A549 (cell line): Measurements from ENCODE around the gene GFAP.

Experiments used
- CHD4 ChIP-seq: fragments of 200-600 bp; sonication (generic); IDR thresholded peaks from 2 replicates; pipeline ENCODE4 v1.6.1; 2016; ENCODE audit warnings: antibody characterized with exemption, mild to moderate bottlenecking, borderline replicate concordance
- CTCF ChIP-seq: fragments of >200 bp; sonication (Bioruptor Twin); formaldehyde crosslinking; IDR thresholded peaks from 3 replicates; pipeline ENCODE4 v1.5.1; 2016
- EP300 ChIP-seq, 2 experiments: fragments of >200 bp; sonication (Bioruptor Twin); formaldehyde crosslinking; IDR thresholded peaks; 2 replicates in 1 of 2; 3 replicates in 1 of 2; pipeline ENCODE4 v1.6.1; 2016 to 2017
- HDAC2 ChIP-seq: fragments of 200-600 bp; sonication (generic); IDR thresholded peaks from 2 replicates; pipeline ENCODE4 v1.6.1; 2016
- HEYL ChIP-seq: fragments of 250-450 bp; sonication (Bioruptor Pico); IDR thresholded peaks from 2 replicates; pipeline ENCODE4 v1.8.0; 2021; ENCODE audit warnings: mild to moderate bottlenecking, moderate library complexity
- KDM5A ChIP-seq: fragments of 200-600 bp; sonication (generic); IDR thresholded peaks from 2 replicates; pipeline ENCODE4 v1.6.1; 2016; ENCODE audit warnings: antibody characterized with exemption, mild to moderate bottlenecking
- NR3C1 ChIP-seq: fragments of >200 bp; sonication (Bioruptor Twin); formaldehyde crosslinking; IDR thresholded peaks from 3 replicates; pipeline ENCODE4 v1.6.1; 2017
- PBX3 ChIP-seq: IDR thresholded peaks from 2 replicates; pipeline ENCODE4 v1.6.1; 2012
- POLR2A ChIP-seq: IDR thresholded peaks from 2 replicates; pipeline ENCODE4 v1.6.1; 2012; ENCODE audit warnings: mild to moderate bottlenecking, low read length
- RAD21 ChIP-seq, 2 experiments: fragments of >200 bp in 1 of 2; sonication (Bioruptor Twin) in 1 of 2; formaldehyde crosslinking in 1 of 2; IDR thresholded peaks in 1 of 2; conservative IDR thresholded peaks in 1 of 2; 2 replicates in 1 of 2; 3 replicates in 1 of 2; pipeline ENCODE4 v1.6.1; 2012 to 2018; ENCODE audit warnings: inconsistent platforms in 1 of 2
- RARB ChIP-seq: fragments of 250-450 bp; sonication (Bioruptor Pico); IDR thresholded peaks from 2 replicates; pipeline ENCODE4 v1.8.0; 2021; ENCODE audit warnings: mild to moderate bottlenecking, moderate library complexity
- REST ChIP-seq: fragments of 200-600 bp; sonication (generic); IDR thresholded peaks from 2 replicates; pipeline ENCODE4 v1.6.1; 2016; ENCODE audit warnings: antibody characterized with exemption, mild to moderate bottlenecking, moderate library complexity
- USF2 ChIP-seq: fragments of 450-650 bp; IDR thresholded peaks from 2 replicates; pipeline ENCODE4 v1.6.1; 2014; ENCODE audit warnings: antibody characterized with exemption

- TF ChIP-seq CTCF, result no peak
- TF ChIP-seq KDM5A, result no peak
- no peak for TF ChIP-seq POLR2A
- no peak for TF ChIP-seq CHD4
- TF ChIP-seq RAD21 (conservative IDR thresholded peaks at IDR 0.05 in 1 of 2, IDR thresholded peaks at IDR 0.05 in 1 of 2), result no peak
- no peak for TF ChIP-seq NR3C1
- TF ChIP-seq EP300 (IDR thresholded peaks at IDR 0.05), result no peak
- no peak for TF ChIP-seq REST
- no peak for TF ChIP-seq USF2
- no peak for TF ChIP-seq PBX3
- no peak for TF ChIP-seq HDAC2
- no peak for TF ChIP-seq HEYL (CRISPR knock-in tag)
- no peak for TF ChIP-seq RARB
These were observed 12.8 kb upstream of the GFAP start for GRCh38 chr17:44928136-44928535.
